DND-41 (cell line): ENCODE results near the gene SDC4.

Experiments
- CTCF ChIP-seq: IDR thresholded peaks from 2 replicates; pipeline ENCODE4 v1.5.1; 2012; ENCODE audit warnings: borderline replicate concordance, low read length, moderate library complexity, mild to moderate bottlenecking; ENCODE audit not compliant: poor library complexity, severe bottlenecking; ENCODE audit errors: extremely low read depth
- EZH2 ChIP-seq: IDR thresholded peaks from 3 replicates; pipeline ENCODE4 v1.6.1; 2012; ENCODE audit warnings: borderline replicate concordance, low read depth, mild to moderate bottlenecking, moderate library complexity, low read length, inconsistent platforms; ENCODE audit not compliant: severe bottlenecking

DNA sequence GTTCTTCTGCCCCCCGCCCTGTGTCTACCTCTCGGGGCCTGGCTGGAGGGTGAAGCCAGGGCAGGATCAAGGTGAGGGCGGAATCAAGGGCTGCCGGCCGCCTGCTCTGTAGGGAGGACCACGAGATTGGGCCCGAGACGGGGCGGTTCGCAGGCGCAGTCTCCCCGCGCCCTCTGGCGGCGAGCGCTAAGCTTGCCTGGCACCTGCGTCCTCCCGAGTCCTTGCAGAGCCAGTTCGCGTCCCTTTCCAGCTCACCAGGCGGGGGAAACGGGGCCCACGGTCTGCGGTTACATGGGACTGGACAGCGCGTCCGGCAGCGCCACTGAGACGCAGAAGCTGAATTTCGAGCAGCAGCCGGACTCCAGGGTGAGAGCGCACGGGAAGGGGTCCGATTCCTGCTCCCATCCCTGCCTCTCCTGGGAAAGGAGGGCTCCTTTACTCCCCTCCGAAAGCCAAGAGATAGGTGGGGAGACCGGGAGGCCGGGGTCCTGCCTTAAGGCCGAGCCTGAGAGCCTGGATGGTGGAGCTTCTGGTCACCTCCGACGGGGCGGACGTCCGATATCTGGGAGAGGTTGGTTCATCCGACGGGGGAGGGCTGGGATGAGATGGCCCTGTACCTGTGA is 36.5 kb downstream of the SDC4 start:
- TF ChIP-seq CTCF, result no peak
- no peak for TF ChIP-seq EZH2
